Measurements from ENCODE around the gene SH3BP5.

DNA sequence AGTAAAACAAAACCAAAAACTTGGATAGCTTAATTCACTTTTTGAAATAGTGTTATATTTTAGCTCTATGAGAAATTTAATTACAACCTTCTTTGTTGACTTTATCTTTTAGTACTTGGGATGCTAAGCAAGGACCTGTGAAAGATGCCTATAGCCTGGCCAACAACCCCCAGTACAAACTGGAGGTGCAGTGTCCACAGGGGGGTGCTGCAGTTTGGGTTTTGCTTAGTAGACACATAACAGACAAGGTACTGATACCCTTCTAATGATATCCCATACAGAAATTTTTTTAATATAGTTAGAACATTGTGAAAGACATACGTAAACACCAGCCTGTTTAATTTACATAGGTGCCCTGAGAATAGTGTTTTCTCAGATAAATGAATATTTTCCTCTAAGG is 91.0 kb downstream of the SH3BP5 start:
- TF ChIP-seq, protein P1, sequence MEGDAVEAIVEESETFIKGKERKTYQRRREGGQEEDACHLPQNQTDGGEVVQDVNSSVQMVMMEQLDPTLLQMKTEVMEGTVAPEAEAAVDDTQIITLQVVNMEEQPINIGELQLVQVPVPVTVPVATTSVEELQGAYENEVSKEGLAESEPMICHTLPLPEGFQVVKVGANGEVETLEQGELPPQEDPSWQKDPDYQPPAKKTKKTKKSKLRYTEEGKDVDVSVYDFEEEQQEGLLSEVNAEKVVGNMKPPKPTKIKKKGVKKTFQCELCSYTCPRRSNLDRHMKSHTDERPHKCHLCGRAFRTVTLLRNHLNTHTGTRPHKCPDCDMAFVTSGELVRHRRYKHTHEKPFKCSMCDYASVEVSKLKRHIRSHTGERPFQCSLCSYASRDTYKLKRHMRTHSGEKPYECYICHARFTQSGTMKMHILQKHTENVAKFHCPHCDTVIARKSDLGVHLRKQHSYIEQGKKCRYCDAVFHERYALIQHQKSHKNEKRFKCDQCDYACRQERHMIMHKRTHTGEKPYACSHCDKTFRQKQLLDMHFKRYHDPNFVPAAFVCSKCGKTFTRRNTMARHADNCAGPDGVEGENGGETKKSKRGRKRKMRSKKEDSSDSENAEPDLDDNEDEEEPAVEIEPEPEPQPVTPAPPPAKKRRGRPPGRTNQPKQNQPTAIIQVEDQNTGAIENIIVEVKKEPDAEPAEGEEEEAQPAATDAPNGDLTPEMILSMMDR (IDR thresholded peaks at IDR 0.05): peak; percentile 64
- TF ChIP-seq EZH2 (IDR thresholded peaks at IDR 0.05; ENCODE audit: borderline replicate concordance, insufficient read depth, low read depth, low read length, poor library complexity, severe bottlenecking): no peak

Data from B cell (primary cell).